ENCODE results near the gene USP24.

- TF ChIP-seq POLR2A (IDR thresholded peaks at IDR 0.05) (no peak), CTCF (IDR thresholded peaks at IDR 0.05) (no peak)
Measured at GRCh38 chr1:55159571-55159970, 55.6 kb downstream of the USP24 start.
